ENCODE measurements around the gene GPR176. TPM values are rescaled to one million over a fixed set of nuclear protein-coding genes. Genes with fewer than 3 reads are reported as not detected.

GPR176 gene
- total RNA-seq, 2 donors from 2014 or later, result 0.82 to 2.2 TPM

DNA sequence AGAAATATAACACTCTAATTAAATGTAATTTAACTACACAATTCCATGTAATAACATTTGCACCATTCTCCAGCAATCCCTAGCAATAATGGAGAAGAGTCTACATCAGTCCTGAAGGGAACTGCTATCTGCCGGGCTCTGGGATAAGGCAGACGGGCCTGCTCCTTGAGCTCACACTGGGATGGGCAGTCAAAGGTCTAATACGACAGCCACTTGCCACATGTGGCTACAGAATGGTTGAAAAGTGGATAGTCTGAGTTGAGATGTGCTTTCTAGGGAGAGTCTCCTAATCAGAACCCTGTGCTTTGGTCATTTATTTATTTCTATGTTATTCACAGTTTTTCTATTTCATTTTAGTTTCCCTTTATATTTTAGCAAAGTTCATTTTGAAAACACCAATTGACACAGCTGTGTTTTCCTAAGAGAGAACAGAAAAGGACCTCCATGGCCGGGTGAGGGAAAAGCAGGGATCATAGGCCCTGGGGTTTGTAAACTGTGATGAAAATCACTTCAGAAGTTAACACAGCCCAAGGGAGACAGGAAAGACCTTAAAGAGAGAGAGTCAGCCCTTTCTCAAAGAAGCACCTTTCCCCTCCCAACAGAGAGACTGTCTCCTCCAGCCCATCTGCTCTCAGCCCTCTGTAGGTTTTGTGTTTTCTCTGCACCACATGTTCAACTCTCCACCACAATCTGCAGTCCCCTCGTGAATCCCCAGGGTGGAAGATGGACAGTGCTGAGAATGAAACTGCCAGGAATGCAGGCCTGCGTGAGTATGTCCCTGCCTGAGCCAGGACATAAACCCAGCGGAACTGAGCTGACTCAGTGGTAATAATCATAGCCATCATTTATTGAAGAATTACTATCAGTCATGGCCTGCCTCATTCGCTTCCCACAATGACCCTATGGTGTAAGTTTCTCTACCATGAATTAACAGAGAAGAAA, 149.0 kb downstream of the GPR176 start:
- Histone ChIP-seq H3K36me3 (no peaks in the 10 kb centered on the region), H3K4me3 (no peak overlapping the region), H3K4me1 (no peaks in the 10 kb centered on the region), H3K9ac (ENCODE audit: low read depth in 2 of 2, low read length in 2 of 2) (peak overlapping the region in 1 of 2 donors; percentile 41), H3K27me3 (no peaks in the 10 kb centered on the region), H3K9me3 (no peaks in the 10 kb centered on the region), H3K27ac (peak overlapping the region; percentile 26)
- intact Hi-C loops (cut with DNase I), result no loop called here
- no peak for DNase-seq
- TF ChIP-seq, protein P1, sequence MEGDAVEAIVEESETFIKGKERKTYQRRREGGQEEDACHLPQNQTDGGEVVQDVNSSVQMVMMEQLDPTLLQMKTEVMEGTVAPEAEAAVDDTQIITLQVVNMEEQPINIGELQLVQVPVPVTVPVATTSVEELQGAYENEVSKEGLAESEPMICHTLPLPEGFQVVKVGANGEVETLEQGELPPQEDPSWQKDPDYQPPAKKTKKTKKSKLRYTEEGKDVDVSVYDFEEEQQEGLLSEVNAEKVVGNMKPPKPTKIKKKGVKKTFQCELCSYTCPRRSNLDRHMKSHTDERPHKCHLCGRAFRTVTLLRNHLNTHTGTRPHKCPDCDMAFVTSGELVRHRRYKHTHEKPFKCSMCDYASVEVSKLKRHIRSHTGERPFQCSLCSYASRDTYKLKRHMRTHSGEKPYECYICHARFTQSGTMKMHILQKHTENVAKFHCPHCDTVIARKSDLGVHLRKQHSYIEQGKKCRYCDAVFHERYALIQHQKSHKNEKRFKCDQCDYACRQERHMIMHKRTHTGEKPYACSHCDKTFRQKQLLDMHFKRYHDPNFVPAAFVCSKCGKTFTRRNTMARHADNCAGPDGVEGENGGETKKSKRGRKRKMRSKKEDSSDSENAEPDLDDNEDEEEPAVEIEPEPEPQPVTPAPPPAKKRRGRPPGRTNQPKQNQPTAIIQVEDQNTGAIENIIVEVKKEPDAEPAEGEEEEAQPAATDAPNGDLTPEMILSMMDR (IDR thresholded peaks at IDR 0.05), result no peak

DNA sequence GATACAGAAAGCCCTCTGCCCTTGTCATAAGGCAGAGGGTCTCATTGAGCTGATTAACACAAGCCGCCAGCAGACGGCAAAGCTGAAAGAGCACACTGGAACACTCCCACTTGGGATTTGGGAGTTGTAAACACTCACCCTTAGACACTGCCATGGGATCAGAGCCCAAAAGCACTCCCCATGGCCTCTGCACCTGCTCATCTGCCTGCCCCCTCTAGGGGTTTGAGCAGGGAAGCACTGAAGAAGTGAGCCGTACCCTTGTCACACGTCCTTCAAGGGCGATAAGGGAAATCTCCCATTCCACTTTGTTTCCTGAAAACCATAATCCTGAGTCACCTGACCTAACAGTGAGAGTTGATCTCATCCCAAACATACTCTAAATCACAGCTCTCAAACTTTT, 152.1 kb downstream of the GPR176 start:
- no peaks in the 10 kb centered on the region for H3K4me1 ChIP-seq
- H3K9ac ChIP-seq (ENCODE audit: low read depth in 2 of 2, low read length in 2 of 2), result no peak overlapping the region
- H3K27ac ChIP-seq, result no peak overlapping the region
- TF ChIP-seq, protein P1 (IDR thresholded peaks at IDR 0.05), result no peak
- no peak overlapping the region for H3K4me3 ChIP-seq
- H3K9me3 ChIP-seq, result no peaks in the 10 kb centered on the region
- intact Hi-C loops (cut with DNase I), result loop anchor here (10.0 kb wide), 1 partner anchor 1053 kb away; no protein-coding TSS in a partner anchor
- no peaks in the 10 kb centered on the region for H3K36me3 ChIP-seq
- no peaks in the 10 kb centered on the region for H3K27me3 ChIP-seq
- no peak for DNase-seq

DNA sequence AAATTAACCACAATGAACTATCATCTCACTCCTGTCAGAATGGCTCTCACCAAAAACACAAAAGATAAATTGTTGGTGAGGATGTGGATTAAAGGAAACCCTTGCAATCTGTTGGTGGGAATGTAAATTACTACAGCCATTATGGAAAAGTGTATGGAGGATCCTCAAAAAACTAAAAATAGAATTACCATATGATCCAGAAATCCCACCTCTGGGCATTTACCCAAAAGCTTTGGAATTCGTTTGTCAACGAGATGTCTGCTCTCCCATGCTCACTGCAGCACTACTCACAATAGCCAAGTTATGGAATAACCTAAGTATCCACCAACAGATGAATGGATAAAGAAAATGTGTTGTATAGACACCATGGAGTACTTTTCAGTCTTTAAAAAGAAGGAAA, 159.1 kb downstream of the GPR176 start:
- no peaks in the 10 kb centered on the region for H3K36me3 ChIP-seq
- H3K4me1 ChIP-seq, result no peaks in the 10 kb centered on the region
- H3K27ac ChIP-seq, result no peak overlapping the region
- DNase-seq, result no peak
- no peaks in the 10 kb centered on the region for H3K9me3 ChIP-seq
- no peak overlapping the region for H3K4me3 ChIP-seq
- intact Hi-C loops (cut with DNase I), result loop anchor here (10.0 kb wide), 1 partner anchor 1046 kb away; no protein-coding TSS in a partner anchor
- TF ChIP-seq, protein P1 (IDR thresholded peaks at IDR 0.05), result no peak
- no peak overlapping the region for H3K9ac ChIP-seq (ENCODE audit: low read depth in 2 of 2, low read length in 2 of 2)
- H3K27me3 ChIP-seq, result no peaks in the 10 kb centered on the region

DNA sequence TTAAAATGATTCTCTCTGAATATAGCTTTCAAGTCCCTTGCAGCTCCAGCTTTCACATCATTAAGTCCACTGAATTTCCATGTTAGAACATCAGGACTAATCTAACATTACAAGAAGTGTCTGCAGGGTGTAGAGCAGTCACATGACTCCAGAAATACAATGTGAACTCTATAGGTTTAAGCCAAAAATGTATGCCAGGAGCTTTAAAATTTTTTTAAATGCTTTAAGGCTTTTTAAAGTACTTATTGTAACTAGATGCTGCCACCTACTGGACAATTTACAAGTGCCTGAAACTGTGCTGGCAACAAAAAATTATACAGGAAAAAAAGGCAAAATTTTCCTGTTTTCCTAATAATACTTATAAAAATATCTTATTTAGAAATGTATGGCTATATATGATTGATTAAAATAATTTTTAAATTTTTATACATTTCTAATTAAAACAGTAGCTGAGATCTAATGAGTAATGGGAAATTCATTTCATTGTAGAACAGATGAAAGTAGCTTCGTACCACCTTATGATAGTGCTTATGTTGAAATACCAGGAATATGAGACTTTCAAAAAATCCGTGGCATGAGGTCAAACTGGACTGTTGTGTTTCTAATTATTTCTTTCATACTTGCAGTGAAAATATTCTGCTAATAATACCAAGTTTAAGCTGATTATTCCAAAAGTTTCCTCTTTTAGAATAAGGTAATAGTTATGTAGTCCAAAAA, 163.1 kb downstream of the GPR176 start:
- Histone ChIP-seq H3K27me3 (no peaks in the 10 kb centered on the region), H3K4me3 (no peak overlapping the region), H3K36me3 (no peaks in the 10 kb centered on the region), H3K27ac (no peak overlapping the region), H3K4me1 (no peaks in the 10 kb centered on the region), H3K9me3 (no peaks in the 10 kb centered on the region), H3K9ac (ENCODE audit: low read depth in 2 of 2, low read length in 2 of 2) (no peak overlapping the region)
- intact Hi-C loops (cut with DNase I), result loop anchor here (5.0 kb wide), 3 partner anchors 70 to 585 kb away; no protein-coding TSS in a partner anchor
- peak; percentile 48 for DNase-seq
- TF ChIP-seq, protein P1 (IDR thresholded peaks at IDR 0.05), result peak; percentile 90

DNA sequence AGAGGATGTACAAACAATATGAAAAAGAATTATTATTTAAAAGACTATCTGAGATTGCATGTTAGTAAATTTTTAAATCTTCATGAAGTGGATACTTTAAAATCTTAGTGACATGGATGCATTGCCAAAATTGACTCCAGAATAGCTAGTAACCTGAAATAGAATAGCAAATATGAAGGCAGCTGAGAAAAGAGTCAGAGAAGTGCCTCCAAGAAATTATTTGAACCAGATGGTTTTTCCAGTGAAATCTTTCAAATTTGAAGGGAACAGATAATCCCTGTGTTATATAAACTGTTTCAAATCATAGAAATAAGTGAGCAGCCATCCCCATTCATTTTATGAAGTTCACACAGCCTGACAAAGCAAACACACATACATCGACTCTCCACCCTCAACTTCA, 167.1 kb downstream of the GPR176 start:
- no peak overlapping the region for H3K4me3 ChIP-seq
- no peak for DNase-seq
- no peaks in the 10 kb centered on the region for H3K36me3 ChIP-seq
- intact Hi-C loops (cut with DNase I), result no loop called here
- no peaks in the 10 kb centered on the region for H3K4me1 ChIP-seq
- H3K9me3 ChIP-seq, result no peaks in the 10 kb centered on the region
- H3K9ac ChIP-seq (ENCODE audit: low read depth in 2 of 2, low read length in 2 of 2), result no peak overlapping the region
- H3K27ac ChIP-seq, result no peak overlapping the region
- TF ChIP-seq, protein P1 (IDR thresholded peaks at IDR 0.05), result no peak
- no peaks in the 10 kb centered on the region for H3K27me3 ChIP-seq

Data from colonic mucosa (tissue), 4 donors.